SK-N-MC (cell line): ENCODE measurements around the gene KIDINS220.

Experiments
- EZH2 ChIP-seq: fragments of 200-600 bp; sonication (generic); IDR thresholded peaks from one replicate; pipeline ENCODE4 v1.6.1; 2017; ENCODE audit warnings: antibody characterized with exemption
- POLR2AphosphoS5 ChIP-seq: IDR thresholded peaks from 2 replicates; pipeline ENCODE4 v1.6.1; 2012; ENCODE audit warnings: mild to moderate bottlenecking, low read depth, low read length, borderline replicate concordance

DNA sequence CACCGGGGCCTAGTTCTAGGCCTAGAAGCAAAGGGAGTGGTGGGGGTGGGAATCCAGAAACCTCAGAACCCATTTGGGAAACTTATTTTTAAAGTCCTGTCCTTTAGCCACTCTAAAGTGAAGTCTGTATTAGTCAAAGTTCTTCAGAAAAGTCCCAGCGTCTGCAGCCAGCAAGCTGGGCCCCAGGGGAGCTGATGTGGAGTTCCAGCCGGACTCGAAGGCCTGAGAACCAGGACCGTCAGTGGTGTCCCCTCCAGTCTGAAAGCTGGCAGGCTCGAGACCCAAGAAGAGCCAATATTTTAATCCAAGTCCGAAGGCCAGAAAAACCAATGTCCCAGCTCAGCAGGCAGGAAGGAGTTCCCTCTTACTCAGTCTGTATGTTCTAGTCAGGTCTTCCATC lies 123.1 kb downstream of the KIDINS220 start:
- no peak for TF ChIP-seq POLR2AphosphoS5
- TF ChIP-seq EZH2, result no peak
